ENCODE results near the gene FBXO2. TPM values are rescaled to one million over a fixed set of nuclear protein-coding genes. Genes with fewer than 3 reads are reported as not detected.

Gene FBXO2
- total and polyA plus RNA-seq, 11 donors = 0.83 to 7.5 (median 2.5) TPM

DNA sequence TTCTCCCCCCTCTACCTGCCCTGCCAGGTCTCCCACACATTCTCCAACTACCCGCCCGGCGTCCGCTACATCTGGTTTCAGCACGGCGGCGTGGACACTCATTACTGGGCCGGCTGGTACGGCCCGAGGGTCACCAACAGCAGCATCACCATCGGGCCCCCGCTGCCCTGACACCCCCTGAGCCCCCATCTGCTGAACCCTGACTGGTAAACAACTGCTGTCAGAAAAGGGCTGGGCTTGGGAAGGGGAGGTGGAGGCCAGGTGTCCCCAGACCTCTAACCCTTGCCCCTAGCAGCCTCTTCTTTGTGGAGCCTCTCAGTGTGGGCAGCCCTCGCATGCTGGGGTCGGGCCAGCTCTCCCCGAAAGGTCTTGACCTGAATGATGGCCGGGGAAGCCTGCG lies 6.9 kb upstream of the FBXO2 start:
- no peak overlapping the region for H3K27ac ChIP-seq
- TF ChIP-seq, protein P1, sequence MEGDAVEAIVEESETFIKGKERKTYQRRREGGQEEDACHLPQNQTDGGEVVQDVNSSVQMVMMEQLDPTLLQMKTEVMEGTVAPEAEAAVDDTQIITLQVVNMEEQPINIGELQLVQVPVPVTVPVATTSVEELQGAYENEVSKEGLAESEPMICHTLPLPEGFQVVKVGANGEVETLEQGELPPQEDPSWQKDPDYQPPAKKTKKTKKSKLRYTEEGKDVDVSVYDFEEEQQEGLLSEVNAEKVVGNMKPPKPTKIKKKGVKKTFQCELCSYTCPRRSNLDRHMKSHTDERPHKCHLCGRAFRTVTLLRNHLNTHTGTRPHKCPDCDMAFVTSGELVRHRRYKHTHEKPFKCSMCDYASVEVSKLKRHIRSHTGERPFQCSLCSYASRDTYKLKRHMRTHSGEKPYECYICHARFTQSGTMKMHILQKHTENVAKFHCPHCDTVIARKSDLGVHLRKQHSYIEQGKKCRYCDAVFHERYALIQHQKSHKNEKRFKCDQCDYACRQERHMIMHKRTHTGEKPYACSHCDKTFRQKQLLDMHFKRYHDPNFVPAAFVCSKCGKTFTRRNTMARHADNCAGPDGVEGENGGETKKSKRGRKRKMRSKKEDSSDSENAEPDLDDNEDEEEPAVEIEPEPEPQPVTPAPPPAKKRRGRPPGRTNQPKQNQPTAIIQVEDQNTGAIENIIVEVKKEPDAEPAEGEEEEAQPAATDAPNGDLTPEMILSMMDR (IDR thresholded peaks at IDR 0.05) = no peak
- TF ChIP-seq POLR2A (IDR thresholded peaks at IDR 0.05) = no peak
- intact Hi-C loops (cut with DNase I) = loop anchor here in 3 of 10 donors (5.0 kb wide), 2 partner anchors 56 to 61 kb away; no protein-coding TSS in a partner anchor
- no peak overlapping the region for H3K4me3 ChIP-seq
- DNase-seq = no peak
- no peaks in the 10 kb centered on the region for H3K9me3 ChIP-seq
- ATAC-seq = no peak
- H3K36me3 ChIP-seq = peaks cover 0 to 48% (median 20%) of the 10 kb centered on the region in 9 donors
- H3K27me3 ChIP-seq = no peaks in the 10 kb centered on the region
- H3K4me1 ChIP-seq = peaks cover 0 to 17% (median 3%) of the 10 kb centered on the region in 12 donors
- WGBS, 4 donors = 91 to 92% (median 91%) methylated on average over 17 of the region's 17 CpGs

DNA sequence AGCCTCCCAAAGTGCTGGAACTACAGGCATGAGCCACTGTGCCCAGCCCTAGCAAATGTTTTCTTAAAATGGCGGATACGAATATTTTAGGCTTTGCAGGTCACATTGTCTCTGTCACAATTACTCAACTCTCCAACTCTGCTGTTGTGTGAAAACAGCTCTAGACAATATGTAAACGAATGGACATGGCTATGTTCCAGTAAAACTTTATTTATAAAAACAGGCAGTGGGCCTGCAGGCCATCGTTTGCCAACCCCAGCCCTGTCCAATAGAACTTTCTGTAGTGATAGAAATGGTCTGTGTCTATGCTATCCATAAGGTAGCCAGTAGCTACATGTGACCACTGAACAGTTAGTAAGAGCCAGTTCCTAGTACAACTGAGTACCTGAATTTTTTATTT lies 5.5 kb upstream of the FBXO2 start:
- intact Hi-C loops (cut with DNase I) = loop anchor here in 3 of 10 donors (5.0 kb wide), 2 partner anchors 58 to 63 kb away; no protein-coding TSS in a partner anchor
- Histone ChIP-seq H3K4me1 (peaks cover 2 to 26% (median 10%) of the 10 kb centered on the region in 12 donors), H3K4me3 (no peak overlapping the region), H3K27me3 (peaks cover 0 to 11% (median 0%) of the 10 kb centered on the region in 9 donors), H3K27ac (no peak overlapping the region), H3K36me3 (peaks cover 0 to 48% (median 20%) of the 10 kb centered on the region in 9 donors), H3K9me3 (no peaks in the 10 kb centered on the region)
- no peak for DNase-seq
- no peak for TF ChIP-seq POLR2A (IDR thresholded peaks at IDR 0.05)
- TF ChIP-seq, protein P1 (IDR thresholded peaks at IDR 0.05) = no peak
- no peak for ATAC-seq
- 73 to 80% (median 80%) methylated on average over 4 of the region's 4 CpGs for WGBS, 4 donors

DNA sequence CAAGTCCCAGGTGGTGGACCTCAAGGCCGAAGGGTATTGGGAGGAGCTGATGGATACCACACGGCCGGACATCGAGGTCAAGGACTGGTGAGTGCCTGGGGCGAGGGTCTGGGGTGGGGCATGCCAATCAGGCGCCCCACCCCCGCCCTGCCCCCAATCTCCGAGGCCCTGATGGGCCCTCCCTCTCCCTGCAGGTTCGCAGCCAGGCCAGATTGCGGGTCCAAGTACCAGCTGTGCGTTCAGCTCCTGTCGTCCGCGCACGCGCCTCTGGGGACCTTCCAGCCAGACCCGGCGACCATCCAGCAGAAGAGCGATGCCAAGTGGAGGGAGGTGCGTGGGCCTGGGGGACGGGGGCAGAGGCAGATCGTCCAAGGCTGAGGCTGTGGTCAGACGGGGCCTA lies 4.3 kb upstream of the FBXO2 start:
- Histone ChIP-seq H3K36me3 (peaks cover 0 to 48% (median 20%) of the 10 kb centered on the region in 9 donors), H3K4me3 (no peak overlapping the region), H3K27me3 (peaks cover 0 to 15% (median 0%) of the 10 kb centered on the region in 9 donors), H3K27ac (no peak overlapping the region), H3K9me3 (no peaks in the 10 kb centered on the region), H3K4me1 (peaks cover 2 to 22% (median 9%) of the 10 kb centered on the region in 12 donors)
- no peak for DNase-seq
- 82 to 93% (median 87%) methylated on average over 8 to 23 of the region's 23 CpGs for WGBS, 4 donors
- intact Hi-C loops (cut with DNase I) = no loop called here
- no peak for ATAC-seq
- TF ChIP-seq, protein P1 (IDR thresholded peaks at IDR 0.05) = no peak
- no peak for TF ChIP-seq POLR2A (IDR thresholded peaks at IDR 0.05)

DNA sequence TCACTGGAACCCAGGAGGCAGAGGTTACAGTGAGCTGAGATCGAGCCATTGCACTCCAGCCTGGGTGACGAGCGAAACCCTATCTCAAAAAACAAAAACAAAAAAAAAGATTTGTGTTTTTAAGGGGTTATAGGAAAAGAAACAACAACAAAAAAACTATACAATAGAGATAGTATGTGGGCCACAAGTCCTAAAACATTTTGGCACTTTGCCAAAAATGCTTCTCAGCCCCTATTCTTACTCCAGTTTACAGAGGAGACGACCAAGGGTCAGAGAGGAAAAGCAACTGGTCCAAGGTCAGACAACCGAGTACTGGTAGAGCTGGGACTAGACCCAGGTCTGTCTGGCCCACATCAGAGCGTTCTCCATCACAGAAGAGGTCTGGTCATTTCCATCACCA lies 3.4 kb upstream of the FBXO2 start:
- ATAC-seq = no peak
- no peak for DNase-seq
- no peaks in the 10 kb centered on the region for H3K9me3 ChIP-seq
- H3K27ac ChIP-seq = no peak overlapping the region
- peaks cover 0 to 15% (median 0%) of the 10 kb centered on the region in 9 donors for H3K27me3 ChIP-seq
- TF ChIP-seq, protein P1 (IDR thresholded peaks at IDR 0.05) = no peak
- TF ChIP-seq POLR2A (IDR thresholded peaks at IDR 0.05) = no peak
- H3K4me1 ChIP-seq = peaks cover 2 to 22% (median 9%) of the 10 kb centered on the region in 12 donors
- peaks cover 0 to 46% (median 20%) of the 10 kb centered on the region in 9 donors for H3K36me3 ChIP-seq
- intact Hi-C loops (cut with DNase I) = no loop called here
- no peak overlapping the region for H3K4me3 ChIP-seq
- 70 to 77% (median 74%) methylated on average over 6 of the region's 6 CpGs for WGBS, 4 donors

Data from heart left ventricle (tissue), 16 donors.